OCI-LY3 (cell line): ENCODE measurements around the gene HAGH.

ENCODE experiments used
- H2AFZ ChIP-seq: fragments of 200-600, 300-600 bp; shearing (Covaris generic); 2 replicates; pipeline ENCODE4 v1.6.0; 2014; ENCODE audit warnings: antibody characterized with exemption, low read depth, low read length
- H3K27ac ChIP-seq: fragments of 200-600, 300-600 bp; sonication (generic); 2 replicates; pipeline ENCODE4 v1.5.1; 2014; ENCODE audit warnings: mild to moderate bottlenecking, low read length, moderate library complexity, mixed read lengths
- H3K27me3 ChIP-seq: fragments of 200-600, 300-600 bp; sonication (generic); 2 replicates; pipeline ENCODE4 v1.6.1; 2014; ENCODE audit warnings: low read depth, low read length, mixed read lengths
- H3K36me3 ChIP-seq: fragments of 200-600, 300-600 bp; sonication (generic); replicated peaks from 2 replicates; pipeline ENCODE3; 2014; ENCODE audit warnings: low read depth, low read length, mixed read lengths
- H3K4me1 ChIP-seq: fragments of 300-600, 200-600 bp; sonication (generic); 2 replicates; pipeline ENCODE4 v1.6.1; 2014; ENCODE audit warnings: low read length, mixed read lengths
- H3K4me2 ChIP-seq: fragments of 200-600, 300-600 bp; sonication (generic); 2 replicates; pipeline ENCODE4 v1.6.1; 2014; ENCODE audit warnings: low read length, mixed read lengths
- H3K4me3 ChIP-seq: fragments of 300-600, 200-600 bp; sonication (generic); 2 replicates; pipeline ENCODE4 v1.5.1; 2014; ENCODE audit warnings: antibody characterized with exemption, mild to moderate bottlenecking, low read length, moderate library complexity
- H3K79me2 ChIP-seq: fragments of 300-600, 200-600 bp; shearing (Covaris generic); 2 replicates; pipeline ENCODE4 v1.6.1; 2014; ENCODE audit warnings: mild to moderate bottlenecking, low read length, mixed read lengths
- H3K9ac ChIP-seq: fragments of 300-600, 200-600 bp; shearing (Covaris generic); 2 replicates; pipeline ENCODE4 v1.6.0; 2014; ENCODE audit warnings: mild to moderate bottlenecking, low read length, moderate library complexity
- H3K9me3 ChIP-seq: fragments of 200-600, 300-600 bp; shearing (Covaris generic); 2 replicates; pipeline ENCODE4 v1.6.1; 2014; ENCODE audit warnings: low read length, mixed read lengths; ENCODE audit not compliant: insufficient read depth
- H4K20me1 ChIP-seq: fragments of 200-600, 300-600 bp; sonication (generic); 2 replicates; pipeline ENCODE4 v1.6.1; 2016; ENCODE audit warnings: low read length, mixed read lengths; ENCODE audit not compliant: insufficient read depth
- CTCF ChIP-seq: fragments of 200-600, 300-600 bp; sonication (generic); IDR thresholded peaks from 2 replicates; pipeline ENCODE4 v1.5.1; 2014; ENCODE audit warnings: antibody characterized with exemption, low read length, low read depth
- EZH2phosphoT487 ChIP-seq: fragments of 200-600 bp; shearing (Covaris generic); IDR thresholded peaks from 2 replicates; pipeline ENCODE4 v1.6.1; 2018; ENCODE audit warnings: antibody characterized with exemption, mixed run types, low read depth

Gene HAGH

GRCh38 chr16:1821861-1822611 lies 4.6 kb downstream of the HAGH start:
- H3K9me3 ChIP-seq, result no peaks in the 10 kb centered on the region
- no peaks in the 10 kb centered on the region for H4K20me1 ChIP-seq
- peaks cover 10% of the 10 kb centered on the region; the same call in 1 of the 2 replicates for H3K79me2 ChIP-seq
- no peak for TF ChIP-seq EZH2phosphoT487
- no peak for TF ChIP-seq CTCF
- H3K4me1 ChIP-seq, result peaks cover 12% of the 10 kb centered on the region; the same call in 1 of the 2 replicates
- no peaks in the 10 kb centered on the region for H3K36me3 ChIP-seq
- H3K27ac ChIP-seq, result no peak overlapping the region
- no peaks in the 10 kb centered on the region for H3K27me3 ChIP-seq
- no peak overlapping the region for H3K4me2 ChIP-seq
- H2AFZ ChIP-seq, result no peak overlapping the region
- no peak overlapping the region for H3K4me3 ChIP-seq
- H3K9ac ChIP-seq, result no peak overlapping the region

GRCh38 chr16:1820946-1821290 lies 5.7 kb downstream of the HAGH start:
- TF ChIP-seq CTCF (no peak), EZH2phosphoT487 (no peak)
- no peaks in the 10 kb centered on the region for H3K27me3 ChIP-seq
- no peak overlapping the region for H3K4me2 ChIP-seq
- H3K27ac ChIP-seq, result no peak overlapping the region
- peaks cover 8% of the 10 kb centered on the region; the same call in 1 of the 2 replicates for H3K79me2 ChIP-seq
- no peak overlapping the region for H3K9ac ChIP-seq
- no peaks in the 10 kb centered on the region for H3K9me3 ChIP-seq
- no peak overlapping the region for H2AFZ ChIP-seq
- no peaks in the 10 kb centered on the region for H3K36me3 ChIP-seq
- H3K4me3 ChIP-seq, result no peak overlapping the region
- no peaks in the 10 kb centered on the region for H4K20me1 ChIP-seq
- peaks cover 12% of the 10 kb centered on the region; the same call in 1 of the 2 replicates for H3K4me1 ChIP-seq

- no peaks in the 10 kb centered on the region for H3K36me3 ChIP-seq
- H3K4me1 ChIP-seq, result peaks cover 6% of the 10 kb centered on the region; the same call in 1 of the 2 replicates
- no peak overlapping the region for H3K27ac ChIP-seq
- no peak for TF ChIP-seq EZH2phosphoT487
- TF ChIP-seq CTCF, result no peak
- no peaks in the 10 kb centered on the region for H4K20me1 ChIP-seq
- peaks cover 2% of the 10 kb centered on the region; the same call in 1 of the 2 replicates for H3K79me2 ChIP-seq
- H3K4me3 ChIP-seq, result no peak overlapping the region
- no peak overlapping the region for H2AFZ ChIP-seq
- H3K4me2 ChIP-seq, result no peak overlapping the region
- no peaks in the 10 kb centered on the region for H3K27me3 ChIP-seq
- no peaks in the 10 kb centered on the region for H3K9me3 ChIP-seq
- H3K9ac ChIP-seq, result no peak overlapping the region
These were observed 6.3 kb downstream of the HAGH start for GRCh38 chr16:1820096-1820945.

- TF ChIP-seq CTCF (no peak), EZH2phosphoT487 (no peak)
- Histone ChIP-seq H3K9ac (no peak overlapping the region), H3K27ac (no peak overlapping the region), H3K4me2 (no peak overlapping the region), H3K4me1 (peaks cover 5% of the 10 kb centered on the region; the same call in 1 of the 2 replicates), H3K27me3 (no peaks in the 10 kb centered on the region), H3K9me3 (no peaks in the 10 kb centered on the region), H2AFZ (no peak overlapping the region), H3K36me3 (no peaks in the 10 kb centered on the region), H3K4me3 (no peak overlapping the region), H3K79me2 (no peaks in the 10 kb centered on the region), H4K20me1 (no peaks in the 10 kb centered on the region)
These were observed 7.0 kb downstream of the HAGH start for GRCh38 chr16:1819611-1820010.
